Body of pancreas (tissue), 4 donors: Measurements from ENCODE around the gene JAG2.

Source experiments
- CTCF ChIP-seq, 7 experiments: fragments of 450-650 bp in 4 of 7; fragments of 200-600 bp in 3 of 7; sonication (generic) in 3 of 7; IDR thresholded peaks; one replicate each; pipeline ENCODE4 v1.5.1; 2016 to 2019; ENCODE audit warnings: antibody characterized with exemption in 7 of 7
- POLR2A ChIP-seq, 3 donors: fragments of 450-650 bp; IDR thresholded peaks; one replicate each; pipeline ENCODE4 v1.6.1; 2016; ENCODE audit warnings: antibody characterized with exemption in 3 of 3, mild to moderate bottlenecking in 2 of 3

GRCh38 chr14:105105158-105105557 is 63.4 kb downstream of the JAG2 start:
- TF ChIP-seq CTCF (IDR thresholded peaks at IDR 0.05) (no peak), POLR2A (IDR thresholded peaks at IDR 0.05) (no peak)
